ENCODE measurements around the gene TMEM217.
"Not testable (repeated sequence)": the region's sequence is repeated elsewhere in the genome, so short reads cannot be mapped to it uniquely, and the experiment has no call there.

TMEM217 gene

GRCh38 chr6:37204014-37204751 lies 53.8 kb downstream of the TMEM217 start:
- peaks cover 4% of the 10 kb centered on the region for H3K27me3 ChIP-seq (ENCODE audit: control insufficient read depth, insufficient read depth, low read length)
- no peak overlapping the region for H3K9ac ChIP-seq (ENCODE audit: low read length)
- H3K4me1 ChIP-seq (ENCODE audit: control insufficient read depth, insufficient read depth, low read length), result peaks cover 8% of the 10 kb centered on the region
- no peaks in the 10 kb centered on the region for H3K9me3 ChIP-seq (ENCODE audit: control insufficient read depth, low read length)
- H3K4me3 ChIP-seq (ENCODE audit: low read length), result no peak overlapping the region
- no peaks in the 10 kb centered on the region for H3K36me3 ChIP-seq (ENCODE audit: control insufficient read depth, insufficient read depth, low read length)

GRCh38 chr6:37202788-37203491 lies 55.0 kb downstream of the TMEM217 start:
- Histone ChIP-seq H3K27me3 (ENCODE audit: control insufficient read depth, insufficient read depth, low read length) (peaks cover 4% of the 10 kb centered on the region), H3K4me1 (ENCODE audit: control insufficient read depth, insufficient read depth, low read length) (peaks cover 8% of the 10 kb centered on the region), H3K4me3 (ENCODE audit: low read length) (no peak overlapping the region), H3K36me3 (ENCODE audit: control insufficient read depth, insufficient read depth, low read length) (no peaks in the 10 kb centered on the region), H3K9me3 (ENCODE audit: control insufficient read depth, low read length) (no peaks in the 10 kb centered on the region), H3K9ac (ENCODE audit: low read length) (no peak overlapping the region)

DNA sequence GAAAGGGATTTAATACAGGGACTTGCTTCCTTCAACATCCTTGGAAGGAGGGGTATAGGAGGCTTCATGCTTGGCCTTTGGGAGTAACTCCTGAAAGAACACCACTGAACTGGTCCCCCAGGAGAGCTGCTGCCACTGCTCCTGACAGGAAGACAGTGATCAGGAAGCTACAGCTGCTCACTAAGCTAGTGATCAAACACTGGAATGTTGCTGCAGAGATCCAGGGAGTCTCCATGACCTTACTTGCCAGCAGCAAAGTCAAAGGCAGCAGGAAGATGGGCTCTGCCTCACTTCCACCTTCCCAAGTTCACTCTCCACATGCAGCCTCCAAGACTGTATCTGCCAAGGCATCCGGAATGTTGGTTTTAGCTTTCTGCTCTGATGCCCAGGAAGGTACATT lies 56.2 kb downstream of the TMEM217 start:
- H3K9ac ChIP-seq (ENCODE audit: low read length), result no peak overlapping the region
- no peak overlapping the region for H3K4me3 ChIP-seq (ENCODE audit: low read length)
- H3K36me3 ChIP-seq (ENCODE audit: control insufficient read depth, insufficient read depth, low read length), result no peaks in the 10 kb centered on the region
- peaks cover 4% of the 10 kb centered on the region for H3K27me3 ChIP-seq (ENCODE audit: control insufficient read depth, insufficient read depth, low read length)
- peaks cover 8% of the 10 kb centered on the region for H3K4me1 ChIP-seq (ENCODE audit: control insufficient read depth, insufficient read depth, low read length)
- no peaks in the 10 kb centered on the region for H3K9me3 ChIP-seq (ENCODE audit: control insufficient read depth, low read length)

DNA sequence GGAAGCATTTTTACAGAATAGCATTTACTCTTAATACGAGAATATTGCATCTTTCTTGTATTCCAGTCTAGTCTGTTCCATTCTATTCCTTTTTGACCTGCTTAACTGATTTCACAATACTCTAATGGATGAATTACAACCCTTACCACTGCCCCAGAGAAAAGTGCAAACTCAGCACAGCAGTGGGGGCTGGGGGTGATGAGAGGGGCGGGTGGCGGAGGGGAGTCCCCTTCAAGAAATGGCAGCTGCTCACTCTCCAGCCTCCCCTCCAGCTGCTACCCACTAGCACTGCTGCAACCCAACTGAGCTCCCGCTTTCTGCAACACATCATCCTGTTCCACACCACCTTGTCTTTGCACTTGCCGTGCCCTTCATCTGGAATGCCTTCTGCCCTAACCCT lies 57.9 kb downstream of the TMEM217 start:
- no peak overlapping the region for H3K9ac ChIP-seq (ENCODE audit: low read length)
- no peak overlapping the region for H3K4me3 ChIP-seq (ENCODE audit: low read length)
- no peaks in the 10 kb centered on the region for H3K36me3 ChIP-seq (ENCODE audit: control insufficient read depth, insufficient read depth, low read length)
- H3K4me1 ChIP-seq (ENCODE audit: control insufficient read depth, insufficient read depth, low read length), result peaks cover 8% of the 10 kb centered on the region
- peaks cover 4% of the 10 kb centered on the region for H3K27me3 ChIP-seq (ENCODE audit: control insufficient read depth, insufficient read depth, low read length)
- no peaks in the 10 kb centered on the region for H3K9me3 ChIP-seq (ENCODE audit: control insufficient read depth, low read length)

DNA sequence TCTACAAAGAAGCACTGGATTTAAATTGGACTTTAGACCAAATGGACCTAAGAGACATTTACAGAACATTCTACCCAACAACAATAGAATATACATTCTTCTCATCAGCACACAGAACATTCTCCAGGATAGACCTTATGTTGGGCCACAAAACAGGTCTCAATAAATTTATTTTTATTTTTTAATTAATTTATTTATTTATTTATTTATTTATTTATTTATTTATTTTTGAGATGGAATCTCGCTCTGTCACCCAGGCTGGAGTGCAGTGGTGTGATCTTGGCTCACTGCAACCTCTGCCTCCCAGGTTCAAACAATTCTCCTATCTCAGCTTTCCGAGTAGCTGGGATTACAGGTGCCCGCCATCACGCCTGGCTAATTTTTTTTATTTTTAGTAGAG lies 61.5 kb downstream of the TMEM217 start:
- H3K4me3 ChIP-seq (ENCODE audit: low read length); H3K36me3 ChIP-seq (ENCODE audit: control insufficient read depth, insufficient read depth, low read length); H3K4me1 ChIP-seq (ENCODE audit: control insufficient read depth, insufficient read depth, low read length); H3K27me3 ChIP-seq (ENCODE audit: control insufficient read depth, insufficient read depth, low read length); H3K9me3 ChIP-seq (ENCODE audit: control insufficient read depth, low read length); H3K9ac ChIP-seq (ENCODE audit: low read length): not testable (repeated sequence)

DNA sequence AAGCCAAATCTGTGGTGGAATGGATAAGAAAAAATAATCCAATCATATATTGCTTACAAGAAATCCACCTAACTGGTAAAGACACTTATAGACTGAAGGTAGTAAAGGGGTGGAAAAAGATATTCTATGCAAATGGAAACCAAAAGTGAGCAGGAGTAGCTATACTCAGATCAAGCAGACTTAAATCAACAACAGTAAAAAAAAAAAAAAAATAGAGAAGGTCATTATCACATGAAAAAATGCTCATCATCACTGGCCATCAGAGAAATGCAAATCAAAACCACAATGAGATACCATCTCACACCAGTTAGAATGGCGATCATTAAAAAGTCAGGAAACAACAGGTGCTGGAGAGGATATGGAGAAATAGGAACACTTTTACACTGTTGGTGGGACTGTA lies 63.1 kb downstream of the TMEM217 start:
- not testable (repeated sequence) for H3K27me3 ChIP-seq (ENCODE audit: control insufficient read depth, insufficient read depth, low read length); H3K36me3 ChIP-seq (ENCODE audit: control insufficient read depth, insufficient read depth, low read length); H3K4me3 ChIP-seq (ENCODE audit: low read length); H3K4me1 ChIP-seq (ENCODE audit: control insufficient read depth, insufficient read depth, low read length); H3K9ac ChIP-seq (ENCODE audit: low read length); H3K9me3 ChIP-seq (ENCODE audit: control insufficient read depth, low read length)

DNA sequence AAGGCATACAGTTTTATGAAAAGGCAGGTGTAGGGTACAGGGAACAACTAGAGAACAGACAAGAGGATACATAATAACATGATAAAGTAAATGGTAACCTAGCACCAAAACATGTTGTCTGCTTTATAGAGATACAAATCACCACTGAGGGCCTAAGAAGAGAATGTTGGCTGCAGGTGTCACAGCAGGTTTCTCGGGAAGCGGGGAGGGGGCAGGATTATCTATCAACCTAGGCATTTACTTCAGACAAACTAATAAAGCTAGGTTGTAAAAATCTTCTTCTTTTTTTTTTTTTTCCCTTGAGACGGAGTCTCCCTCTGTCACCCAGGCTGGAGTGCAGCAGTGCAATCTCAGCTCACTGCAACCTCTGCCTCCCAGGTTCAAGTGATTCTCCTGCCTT lies 65.3 kb downstream of the TMEM217 start:
- Histone ChIP-seq H3K9ac (ENCODE audit: low read length) (no peak overlapping the region), H3K36me3 (ENCODE audit: control insufficient read depth, insufficient read depth, low read length) (no peaks in the 10 kb centered on the region), H3K4me1 (ENCODE audit: control insufficient read depth, insufficient read depth, low read length) (no peaks in the 10 kb centered on the region)

DNA sequence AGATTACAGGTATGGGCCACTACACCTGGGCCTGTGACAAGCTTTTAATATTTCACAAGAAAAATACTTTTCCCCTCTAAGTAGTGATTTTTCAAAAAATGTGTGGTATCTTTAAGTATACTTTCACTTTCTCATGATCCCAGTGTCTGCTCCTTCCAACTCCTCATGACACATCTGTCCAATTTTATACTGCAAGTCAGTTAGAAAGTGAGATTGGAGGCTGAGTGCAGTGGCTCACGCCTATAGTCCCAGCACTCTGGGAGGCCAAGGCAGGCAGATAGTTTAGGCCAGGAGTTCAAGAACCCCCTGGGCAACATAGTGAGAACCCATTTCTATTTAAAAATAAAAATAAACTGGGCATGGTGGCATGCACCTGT lies 67.8 kb downstream of the TMEM217 start:
- no peaks in the 10 kb centered on the region for H3K27me3 ChIP-seq (ENCODE audit: control insufficient read depth, insufficient read depth, low read length)

More for the DNA sequence above, 65.3 kb downstream of the TMEM217 start:
- Histone ChIP-seq H3K9me3 (ENCODE audit: control insufficient read depth, low read length) (no peaks in the 10 kb centered on the region), H3K4me3 (ENCODE audit: low read length) (no peak overlapping the region), H3K27me3 (ENCODE audit: control insufficient read depth, insufficient read depth, low read length) (no peaks in the 10 kb centered on the region)

GRCh38 chr6:37188962-37189510 lies 68.9 kb downstream of the TMEM217 start:
- no peaks in the 10 kb centered on the region for H3K36me3 ChIP-seq (ENCODE audit: control insufficient read depth, insufficient read depth, low read length)
- no peaks in the 10 kb centered on the region for H3K27me3 ChIP-seq (ENCODE audit: control insufficient read depth, insufficient read depth, low read length)
- H3K4me3 ChIP-seq (ENCODE audit: low read length), result no peak overlapping the region
- no peaks in the 10 kb centered on the region for H3K9me3 ChIP-seq (ENCODE audit: control insufficient read depth, low read length)
- H3K9ac ChIP-seq (ENCODE audit: low read length), result no peak overlapping the region
- H3K4me1 ChIP-seq (ENCODE audit: control insufficient read depth, insufficient read depth, low read length), result no peaks in the 10 kb centered on the region

More for the DNA sequence above, 67.8 kb downstream of the TMEM217 start:
- H3K9ac ChIP-seq (ENCODE audit: low read length), result no peak overlapping the region
- no peak overlapping the region for H3K4me3 ChIP-seq (ENCODE audit: low read length)
- no peaks in the 10 kb centered on the region for H3K4me1 ChIP-seq (ENCODE audit: control insufficient read depth, insufficient read depth, low read length)
- H3K9me3 ChIP-seq (ENCODE audit: control insufficient read depth, low read length), result no peaks in the 10 kb centered on the region
- H3K36me3 ChIP-seq (ENCODE audit: control insufficient read depth, insufficient read depth, low read length), result no peaks in the 10 kb centered on the region

GRCh38 chr6:37187321-37188022 lies 70.5 kb downstream of the TMEM217 start:
- Histone ChIP-seq H3K9ac (ENCODE audit: low read length) (no peak overlapping the region), H3K4me1 (ENCODE audit: control insufficient read depth, insufficient read depth, low read length) (no peaks in the 10 kb centered on the region), H3K36me3 (ENCODE audit: control insufficient read depth, insufficient read depth, low read length) (no peaks in the 10 kb centered on the region), H3K27me3 (ENCODE audit: control insufficient read depth, insufficient read depth, low read length) (no peaks in the 10 kb centered on the region), H3K4me3 (ENCODE audit: low read length) (no peak overlapping the region), H3K9me3 (ENCODE audit: control insufficient read depth, low read length) (no peaks in the 10 kb centered on the region)

DNA sequence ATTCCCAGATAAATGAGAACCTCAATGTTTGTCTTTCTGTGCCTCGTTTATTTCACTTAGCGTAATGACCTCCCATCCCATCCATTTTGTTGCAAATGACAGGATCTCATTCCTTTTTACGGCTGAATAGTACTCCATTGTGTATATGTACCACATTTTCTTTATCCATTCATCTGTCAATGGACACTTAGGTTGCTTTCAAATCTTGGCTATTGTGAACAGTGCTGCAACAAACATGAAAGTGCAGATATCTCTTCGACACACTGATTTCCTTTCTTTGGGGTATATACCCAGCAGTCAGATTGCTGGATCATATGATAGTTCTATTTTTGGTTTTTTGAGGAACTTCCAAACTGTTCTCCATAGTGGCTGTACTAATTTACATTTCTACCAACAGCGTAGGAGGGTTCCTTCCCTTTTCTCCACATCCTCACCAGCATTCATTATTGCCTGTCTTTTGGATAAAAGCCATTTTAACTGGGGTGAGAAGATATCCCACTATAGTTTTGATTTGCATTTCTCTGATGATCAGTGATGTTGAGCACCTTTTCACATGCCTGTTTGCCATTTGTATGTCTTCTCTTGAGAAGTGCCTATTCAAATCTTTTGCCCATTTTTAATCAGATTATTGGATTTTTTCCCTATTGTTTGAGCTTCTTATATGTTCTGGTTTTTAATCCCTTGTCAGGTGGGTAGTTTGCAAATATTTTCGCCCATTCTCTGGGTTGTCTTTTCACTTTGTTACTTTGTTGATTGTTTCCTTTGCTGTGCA lies 71.8 kb downstream of the TMEM217 start:
- not testable (repeated sequence) for H3K4me1 ChIP-seq (ENCODE audit: control insufficient read depth, insufficient read depth, low read length); H3K4me3 ChIP-seq (ENCODE audit: low read length); H3K36me3 ChIP-seq (ENCODE audit: control insufficient read depth, insufficient read depth, low read length); H3K27me3 ChIP-seq (ENCODE audit: control insufficient read depth, insufficient read depth, low read length); H3K9ac ChIP-seq (ENCODE audit: low read length); H3K9me3 ChIP-seq (ENCODE audit: control insufficient read depth, low read length)

Data from mucosa of stomach (tissue), 1 donor.